ENCODE measurements around the gene ORM1.

ORM1 gene

DNA sequence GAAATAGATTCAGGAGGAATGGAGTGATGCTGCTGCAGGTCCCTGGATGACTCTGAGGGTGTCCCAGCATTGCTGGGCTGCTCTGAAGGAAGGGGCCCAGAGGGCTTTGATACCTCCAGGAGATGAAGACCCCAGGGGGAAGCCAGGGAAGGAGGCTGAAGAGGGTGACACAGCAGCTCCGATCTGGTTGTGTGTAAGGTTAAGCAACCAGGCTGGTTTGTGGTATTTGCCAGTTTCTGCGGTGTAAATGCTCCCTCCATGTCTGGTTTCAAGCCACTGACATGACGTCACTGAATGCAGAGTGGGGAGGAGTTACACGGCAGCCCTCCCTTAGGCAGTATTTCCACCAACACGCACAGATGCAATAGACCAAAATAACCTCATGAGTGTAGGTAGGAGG, 40.0 kb upstream of the ORM1 start:
- Histone ChIP-seq H2AFZ (ENCODE audit: low read length) (no peak overlapping the region), H3K27me3 (ENCODE audit: insufficient read depth, low read length) (0 out of 2 replicates have a peak, but pooled peaks cover 6% of the 10 kb centered on the region)

DNA sequence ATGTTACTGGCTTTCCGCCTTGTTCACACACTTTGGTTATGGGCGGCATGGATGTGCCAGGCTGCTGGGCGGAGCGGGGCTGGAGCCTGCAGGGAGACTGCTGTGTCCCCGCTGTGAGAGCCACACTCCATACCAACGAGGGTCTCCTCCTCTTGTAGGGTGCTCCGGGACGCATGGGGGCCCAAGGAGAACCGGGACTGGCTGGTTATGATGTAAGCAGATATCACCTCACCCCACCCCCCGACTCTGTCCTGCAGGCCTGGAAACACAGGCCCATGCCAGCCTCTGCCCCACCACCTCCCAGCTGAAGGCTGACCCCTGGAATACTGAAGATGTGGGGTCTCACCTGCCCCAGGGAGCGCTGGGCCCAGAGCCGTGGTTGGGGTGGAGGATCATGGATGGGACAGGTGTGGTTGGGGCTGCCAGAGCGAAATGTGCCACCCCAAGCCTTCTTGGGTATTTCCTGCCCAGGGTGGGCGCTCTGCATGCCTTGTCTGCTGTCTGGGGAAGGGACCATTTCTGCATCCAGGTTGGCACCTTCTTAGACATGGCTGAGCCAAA, 39.3 kb upstream of the ORM1 start:
- Histone ChIP-seq H3K9ac (ENCODE audit: low read length) (no peak overlapping the region), H3K27ac (ENCODE audit: low read depth, low read length, poor library complexity, severe bottlenecking) (no peak overlapping the region), H3K4me3 (ENCODE audit: low read depth, low read length, poor library complexity, severe bottlenecking) (no peak overlapping the region), H3K4me2 (ENCODE audit: low read length) (no peak overlapping the region), H3K9me3 (ENCODE audit: low read length) (no peaks in the 10 kb centered on the region), H3K4me1 (ENCODE audit: insufficient read depth, low read length, severe bottlenecking) (no peaks in the 10 kb centered on the region), H2AFZ (ENCODE audit: low read length) (no peak overlapping the region), H3F3A (ENCODE audit: insufficient read depth, low read length) (no peaks in the 10 kb centered on the region), H3K36me3 (ENCODE audit: insufficient read depth, low read length) (no peaks in the 10 kb centered on the region), H3K9me2 (ENCODE audit: low read depth, low read length) (no peaks in the 10 kb centered on the region), H3K79me2 (ENCODE audit: insufficient read depth, low read length) (no peaks in the 10 kb centered on the region), H3K27me3 (ENCODE audit: insufficient read depth, low read length) (0 out of 2 replicates have a peak, but pooled peaks cover 6% of the 10 kb centered on the region), H4K20me1 (ENCODE audit: insufficient read depth, low read length) (no peaks in the 10 kb centered on the region)
- TF ChIP-seq EZH2 (IDR thresholded peaks at IDR 0.05; ENCODE audit: borderline replicate concordance, low read length), result no peak

More for the DNA sequence above, 40.0 kb upstream of the ORM1 start:
- Histone ChIP-seq H3K4me1 (ENCODE audit: insufficient read depth, low read length, severe bottlenecking) (no peaks in the 10 kb centered on the region), H3K9me3 (ENCODE audit: low read length) (no peaks in the 10 kb centered on the region), H3K36me3 (ENCODE audit: insufficient read depth, low read length) (no peaks in the 10 kb centered on the region), H3F3A (ENCODE audit: insufficient read depth, low read length) (no peaks in the 10 kb centered on the region), H3K4me3 (ENCODE audit: low read depth, low read length, poor library complexity, severe bottlenecking) (no peak overlapping the region), H3K79me2 (ENCODE audit: insufficient read depth, low read length) (no peaks in the 10 kb centered on the region), H3K9ac (ENCODE audit: low read length) (no peak overlapping the region), H3K9me2 (ENCODE audit: low read depth, low read length) (no peaks in the 10 kb centered on the region), H4K20me1 (ENCODE audit: insufficient read depth, low read length) (no peaks in the 10 kb centered on the region), H3K4me2 (ENCODE audit: low read length) (no peak overlapping the region), H3K27ac (ENCODE audit: low read depth, low read length, poor library complexity, severe bottlenecking) (no peak overlapping the region)
- no peak for TF ChIP-seq CTCF (IDR thresholded peaks at IDR 0.05; ENCODE audit: low read length)
- TF ChIP-seq EZH2 (IDR thresholded peaks at IDR 0.05; ENCODE audit: borderline replicate concordance, low read length), result no peak

GRCh38 chr9:114284316-114285060, 38.4 kb upstream of the ORM1 start:
- Histone ChIP-seq H3K36me3 (ENCODE audit: insufficient read depth, low read length) (no peaks in the 10 kb centered on the region), H3K27ac (ENCODE audit: low read depth, low read length, poor library complexity, severe bottlenecking) (no peak overlapping the region), H3K4me2 (ENCODE audit: low read length) (no peak overlapping the region), H3K79me2 (ENCODE audit: insufficient read depth, low read length) (no peaks in the 10 kb centered on the region), H3K4me3 (ENCODE audit: low read depth, low read length, poor library complexity, severe bottlenecking) (no peak overlapping the region), H3K9me2 (ENCODE audit: low read depth, low read length) (no peaks in the 10 kb centered on the region), H2AFZ (ENCODE audit: low read length) (no peak overlapping the region), H4K20me1 (ENCODE audit: insufficient read depth, low read length) (no peaks in the 10 kb centered on the region), H3K4me1 (ENCODE audit: insufficient read depth, low read length, severe bottlenecking) (no peaks in the 10 kb centered on the region), H3K27me3 (ENCODE audit: insufficient read depth, low read length) (no peaks in the 10 kb centered on the region), H3K9ac (ENCODE audit: low read length) (no peak overlapping the region), H3F3A (ENCODE audit: insufficient read depth, low read length) (no peaks in the 10 kb centered on the region), H3K9me3 (ENCODE audit: low read length) (no peaks in the 10 kb centered on the region)
- no peak for TF ChIP-seq CTCF (IDR thresholded peaks at IDR 0.05; ENCODE audit: low read length)
- TF ChIP-seq EZH2 (IDR thresholded peaks at IDR 0.05; ENCODE audit: borderline replicate concordance, low read length), result no peak

Data from OCI-LY1 (cell line).